ENCODE data around the gene TMEM121. TPM values are rescaled to one million over a fixed set of nuclear protein-coding genes. Genes with fewer than 3 reads are reported as not detected.

The TMEM121 gene
- total RNA-seq, 1 donor from 2014 or later, result 2.1 TPM

DNA sequence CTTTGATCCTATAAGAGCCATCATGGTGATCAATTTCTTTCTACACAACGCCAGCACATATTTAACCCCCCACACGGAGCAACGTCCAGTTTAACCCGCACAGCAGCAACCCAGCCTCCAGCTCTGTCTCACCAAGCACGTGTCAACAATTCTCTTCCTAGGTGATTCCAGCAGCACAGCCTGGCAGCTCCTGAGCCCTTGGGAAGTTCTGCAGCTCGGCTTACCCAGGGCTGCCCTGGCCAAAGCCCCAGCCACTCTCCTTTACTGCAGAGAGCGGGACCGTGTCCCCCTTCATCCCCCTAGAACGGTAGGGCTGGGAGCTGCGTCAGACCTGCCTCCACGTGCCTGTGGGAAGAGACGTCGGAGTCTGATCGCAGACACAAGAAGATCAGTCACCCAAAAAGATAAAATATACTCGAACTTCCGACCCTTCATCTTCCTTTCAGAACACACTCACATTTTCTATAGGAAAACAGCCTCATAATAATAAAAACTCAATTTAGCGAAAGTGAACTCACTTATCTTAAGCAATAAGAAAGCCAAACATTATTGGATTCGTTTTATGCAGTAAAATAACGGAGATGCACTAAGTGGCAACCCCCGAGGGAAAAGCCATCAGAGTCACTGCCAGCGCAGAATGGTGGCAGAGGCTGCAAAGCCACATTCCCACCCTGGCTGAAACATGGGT, 7.6 kb downstream of the TMEM121 start:
- Histone ChIP-seq H3K36me3 (no peaks in the 10 kb centered on the region), H3K4me3 (no peak overlapping the region), H3K9me3 (replicated peaks) (no peaks in the 10 kb centered on the region), H3K27me3 (ENCODE audit: low read depth) (peaks cover 49% of the 10 kb centered on the region), H3K4me1 (peaks cover 18% of the 10 kb centered on the region), H3K27ac (replicated peaks) (no peak overlapping the region)
- TF ChIP-seq, protein P1, sequence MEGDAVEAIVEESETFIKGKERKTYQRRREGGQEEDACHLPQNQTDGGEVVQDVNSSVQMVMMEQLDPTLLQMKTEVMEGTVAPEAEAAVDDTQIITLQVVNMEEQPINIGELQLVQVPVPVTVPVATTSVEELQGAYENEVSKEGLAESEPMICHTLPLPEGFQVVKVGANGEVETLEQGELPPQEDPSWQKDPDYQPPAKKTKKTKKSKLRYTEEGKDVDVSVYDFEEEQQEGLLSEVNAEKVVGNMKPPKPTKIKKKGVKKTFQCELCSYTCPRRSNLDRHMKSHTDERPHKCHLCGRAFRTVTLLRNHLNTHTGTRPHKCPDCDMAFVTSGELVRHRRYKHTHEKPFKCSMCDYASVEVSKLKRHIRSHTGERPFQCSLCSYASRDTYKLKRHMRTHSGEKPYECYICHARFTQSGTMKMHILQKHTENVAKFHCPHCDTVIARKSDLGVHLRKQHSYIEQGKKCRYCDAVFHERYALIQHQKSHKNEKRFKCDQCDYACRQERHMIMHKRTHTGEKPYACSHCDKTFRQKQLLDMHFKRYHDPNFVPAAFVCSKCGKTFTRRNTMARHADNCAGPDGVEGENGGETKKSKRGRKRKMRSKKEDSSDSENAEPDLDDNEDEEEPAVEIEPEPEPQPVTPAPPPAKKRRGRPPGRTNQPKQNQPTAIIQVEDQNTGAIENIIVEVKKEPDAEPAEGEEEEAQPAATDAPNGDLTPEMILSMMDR (IDR thresholded peaks at IDR 0.05; ENCODE audit: borderline replicate concordance), result no peak
- intact Hi-C loops (cut with micrococcal nuclease), result no loop called here
- no peak for DNase-seq

DNA sequence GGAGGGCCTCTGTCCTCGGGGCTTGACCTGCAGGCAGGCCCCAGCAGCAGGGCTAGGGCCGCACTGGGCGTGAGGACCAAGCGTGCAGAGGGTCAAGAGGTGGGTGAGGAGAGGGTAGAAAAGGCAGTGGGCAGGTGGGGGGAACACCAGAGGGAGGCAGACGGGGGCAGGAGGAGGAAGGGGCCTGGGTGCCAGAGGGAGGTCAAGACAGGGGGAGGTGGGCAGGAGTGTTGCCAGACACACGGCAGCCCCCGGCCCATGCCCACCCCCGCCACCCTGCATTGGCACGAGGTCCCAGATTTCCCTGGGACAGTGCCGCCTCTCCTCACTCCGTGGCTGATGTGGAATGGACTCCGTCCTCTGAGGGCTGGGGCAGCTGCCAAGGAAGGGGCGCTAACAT, 8.2 kb downstream of the TMEM121 start:
- H3K4me1 ChIP-seq, result peaks cover 11% of the 10 kb centered on the region
- intact Hi-C loops (cut with micrococcal nuclease), result no loop called here
- no peak overlapping the region for H3K4me3 ChIP-seq
- no peaks in the 10 kb centered on the region for H3K36me3 ChIP-seq
- no peak overlapping the region for H3K27ac ChIP-seq (replicated peaks)
- TF ChIP-seq, protein P1 (IDR thresholded peaks at IDR 0.05; ENCODE audit: borderline replicate concordance), result no peak
- H3K9me3 ChIP-seq (replicated peaks), result no peaks in the 10 kb centered on the region
- DNase-seq, result no peak
- H3K27me3 ChIP-seq (ENCODE audit: low read depth), result peaks cover 46% of the 10 kb centered on the region

DNA sequence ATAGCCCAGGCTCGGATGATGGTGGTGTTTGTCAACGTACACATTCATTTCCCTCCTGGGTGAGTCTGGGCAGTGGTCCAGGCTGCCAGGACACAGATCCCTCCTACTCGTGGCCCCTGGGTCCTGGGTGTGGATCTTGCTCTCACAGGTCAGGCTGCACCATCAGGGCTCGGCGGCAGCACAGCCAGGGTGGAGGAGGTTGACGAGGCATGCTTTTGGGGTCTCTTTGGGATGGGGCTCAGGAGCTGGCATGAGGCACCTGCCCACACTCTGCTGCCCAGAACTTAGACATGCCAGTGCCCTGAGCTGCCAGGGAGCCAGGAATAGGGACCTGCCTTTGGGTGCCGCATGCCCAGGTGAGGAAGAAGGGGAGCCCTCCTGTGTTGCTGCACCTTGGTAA, 9.7 kb downstream of the TMEM121 start:
- peaks cover 4% of the 10 kb centered on the region for H3K4me1 ChIP-seq
- TF ChIP-seq, protein P1 (IDR thresholded peaks at IDR 0.05; ENCODE audit: borderline replicate concordance), result no peak
- H3K27me3 ChIP-seq (ENCODE audit: low read depth), result peaks cover 54% of the 10 kb centered on the region
- no peak overlapping the region for H3K4me3 ChIP-seq
- intact Hi-C loops (cut with micrococcal nuclease), result no loop called here
- no peaks in the 10 kb centered on the region for H3K9me3 ChIP-seq (replicated peaks)
- H3K27ac ChIP-seq (replicated peaks), result no peak overlapping the region
- DNase-seq, result no peak
- H3K36me3 ChIP-seq, result no peaks in the 10 kb centered on the region

DNA sequence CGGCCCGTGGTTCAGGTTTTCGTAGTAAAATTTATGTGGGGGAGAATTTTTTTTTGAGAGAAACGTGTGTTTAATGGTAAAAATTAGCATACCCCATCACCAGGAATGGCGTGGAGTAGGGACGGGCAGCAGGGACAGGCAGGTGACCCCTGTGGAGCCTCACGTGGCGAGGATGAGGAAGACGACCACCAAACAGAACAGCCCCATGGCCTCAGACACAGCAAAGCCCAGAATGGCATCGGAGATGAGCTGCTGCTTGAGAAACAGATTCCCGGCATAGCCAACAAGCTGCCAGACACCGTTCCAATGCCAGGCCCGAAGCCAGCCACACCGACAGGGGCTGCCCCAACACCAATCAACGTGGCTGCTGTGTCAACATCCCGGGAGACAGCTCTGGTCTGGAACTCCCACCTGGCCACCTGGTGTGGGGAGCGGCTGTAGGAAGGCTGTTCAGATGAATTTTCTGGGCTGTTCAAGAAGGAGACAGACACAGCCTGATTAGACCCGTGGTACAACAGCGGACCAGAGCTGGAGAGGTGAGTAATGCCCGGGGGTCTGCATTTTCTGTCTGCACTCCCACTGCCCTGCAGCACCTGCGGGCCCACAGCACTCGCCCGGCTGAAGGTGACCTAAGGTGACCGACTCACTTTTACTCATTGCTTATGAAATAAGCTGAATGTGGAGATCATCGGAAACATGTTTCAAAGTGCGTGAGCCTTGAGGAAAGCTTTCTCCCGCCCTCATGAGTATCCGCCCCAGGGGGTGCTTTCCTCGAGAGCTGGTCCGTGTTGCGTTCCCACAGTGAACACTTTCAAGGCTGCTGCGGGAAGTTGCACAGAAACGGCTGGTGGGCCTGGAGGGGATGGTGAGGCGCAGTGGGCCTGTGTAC, 10.6 kb downstream of the TMEM121 start:
- H3K4me3 ChIP-seq, result no peak overlapping the region
- peaks cover 61% of the 10 kb centered on the region for H3K27me3 ChIP-seq (ENCODE audit: low read depth)
- intact Hi-C loops (cut with micrococcal nuclease), result no loop called here
- DNase-seq, result no peak
- TF ChIP-seq, protein P1 (IDR thresholded peaks at IDR 0.05; ENCODE audit: borderline replicate concordance), result no peak
- H3K27ac ChIP-seq (replicated peaks), result no peak overlapping the region
- H3K4me1 ChIP-seq, result peaks cover 4% of the 10 kb centered on the region
- no peaks in the 10 kb centered on the region for H3K9me3 ChIP-seq (replicated peaks)
- H3K36me3 ChIP-seq, result no peaks in the 10 kb centered on the region

DNA sequence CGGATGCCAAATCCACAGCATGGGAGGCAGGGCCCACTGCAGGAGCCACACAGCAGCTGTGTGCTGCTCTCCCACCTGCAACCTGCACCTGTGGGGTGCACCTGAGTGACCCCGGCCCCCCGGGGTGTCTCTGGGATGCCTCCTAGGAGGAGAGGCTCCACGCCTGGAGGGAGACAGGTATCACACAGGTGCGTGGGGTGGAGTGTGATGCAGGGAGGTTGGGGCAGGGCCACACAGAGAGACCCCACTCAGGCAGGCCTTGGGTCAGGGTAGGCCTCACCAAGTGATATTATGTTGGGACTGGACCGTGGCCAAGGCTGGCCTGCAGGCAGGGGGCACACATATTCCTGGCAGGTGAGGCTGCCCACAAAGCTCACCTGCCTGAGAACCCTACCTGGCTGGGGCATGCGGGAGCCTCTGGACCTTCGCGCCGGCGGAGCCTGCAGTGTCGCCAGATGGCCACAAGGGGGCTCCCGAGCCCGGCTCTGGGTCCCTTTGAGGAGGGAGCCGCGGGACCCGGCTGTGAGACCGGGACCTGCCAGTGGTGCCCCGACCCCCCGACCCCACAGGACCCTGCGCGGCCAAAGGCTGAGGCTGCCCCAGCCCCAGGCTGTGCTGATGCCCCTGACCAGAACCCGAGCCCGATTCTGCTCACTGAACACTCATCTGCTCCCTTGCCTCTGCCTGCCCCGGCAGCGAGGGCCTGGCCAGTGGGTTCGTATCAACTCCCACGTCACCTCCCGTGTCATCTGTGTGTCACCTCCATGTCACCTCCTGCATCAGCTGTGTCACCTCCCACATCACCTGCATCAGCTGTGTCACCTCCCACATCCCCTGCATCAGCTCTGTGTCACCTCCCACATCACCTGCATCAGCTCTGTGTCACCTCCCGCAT, 11.4 kb downstream of the TMEM121 start:
- peak; percentile 53 for DNase-seq
- Histone ChIP-seq H3K27me3 (ENCODE audit: low read depth) (peaks cover 61% of the 10 kb centered on the region), H3K36me3 (no peaks in the 10 kb centered on the region), H3K4me3 (no peak overlapping the region), H3K9me3 (replicated peaks) (peaks cover 7% of the 10 kb centered on the region), H3K27ac (replicated peaks) (no peak overlapping the region), H3K4me1 (peaks cover 4% of the 10 kb centered on the region)
- intact Hi-C loops (cut with micrococcal nuclease), result no loop called here
- TF ChIP-seq, protein P1 (IDR thresholded peaks at IDR 0.05; ENCODE audit: borderline replicate concordance), result peak; percentile 98
